ENCODE measurements around the gene ADGRG6.

GRCh38 chr6:142361345-142361744 lies 59.5 kb downstream of the ADGRG6 start:
- TF ChIP-seq CTCF (IDR thresholded peaks at IDR 0.05 in 4 of 5, conservative IDR thresholded peaks at IDR 0.05 in 1 of 5) (no peak), POLR2A (IDR thresholded peaks at IDR 0.05) (no peak)
